Keratinocyte (primary cell): ENCODE data around the gene ARL17B. TPM values are rescaled to one million over a fixed set of nuclear protein-coding genes. Genes with fewer than 3 reads are reported as not detected.
A peak's percentile ranks its signal among the peaks of the same experiment; 100 is the strongest.
"Not testable (repeated sequence)": the region's sequence is repeated elsewhere in the genome, so short reads cannot be mapped to it uniquely, and the experiment has no call there.

Source experiments
- DNase-seq: peaks from one replicate; pipeline ENCODE4 v3.0.0-alpha.2; 2011; ENCODE audit warnings: low read depth, missing footprints, low spot score
- FAIRE-seq: peaks from 2 replicates; lab custom pipeline; 2011; peaks lifted over from hg19 to GRCh38; lab: Jason Lieb, UNC
- H2AFZ ChIP-seq: 2 replicates; pipeline ENCODE4 v1.6.0; 2012; ENCODE audit warnings: low read length, control low read depth, inconsistent platforms; ENCODE audit not compliant: control insufficient read depth
- H3K27ac ChIP-seq: 2 replicates; pipeline ENCODE4 v1.5.1; 2011; ENCODE audit warnings: low read length; ENCODE audit not compliant: control insufficient read depth, insufficient read depth
- H3K27me3 ChIP-seq: 3 replicates; pipeline ENCODE4 v1.6.0; 2011; ENCODE audit warnings: low read length; ENCODE audit not compliant: control insufficient read depth, insufficient read depth; ENCODE audit errors: extremely low read depth
- H3K36me3 ChIP-seq, 2 experiments: 2 replicates in 1 of 2; 3 replicates in 1 of 2; pipeline ENCODE4 v1.5.1; 2011; ENCODE audit warnings: low read length in 2 of 2, mild to moderate bottlenecking in 1 of 2; ENCODE audit not compliant: control insufficient read depth in 2 of 2, insufficient read depth in 2 of 2; ENCODE audit errors: extremely low read depth in 1 of 2
- H3K4me1 ChIP-seq: 3 replicates; pipeline ENCODE4 v1.5.1; 2011; ENCODE audit warnings: low read length; ENCODE audit not compliant: control insufficient read depth, insufficient read depth; ENCODE audit errors: extremely low read depth
- H3K4me2 ChIP-seq: 3 replicates; pipeline ENCODE4 v1.6.0; 2011; ENCODE audit warnings: low read depth, low read length; ENCODE audit not compliant: control insufficient read depth, insufficient read depth; ENCODE audit errors: extremely low read depth
- H3K4me3 ChIP-seq, 3 experiments: fragments of 200-600 bp in 1 of 3; sonication (generic) in 1 of 3; 2 replicates in 2 of 3; 3 replicates in 1 of 3; pipeline ENCODE4 v1.5.1; 2011 to 2016; ENCODE audit warnings: low read length in 3 of 3, mild to moderate bottlenecking in 3 of 3, control low read depth in 2 of 3, inconsistent platforms in 1 of 3, low read depth in 1 of 3, mixed read lengths in 1 of 3, mixed run types in 1 of 3, moderate library complexity in 1 of 3; ENCODE audit not compliant: control insufficient read depth in 2 of 3, insufficient read depth in 2 of 3; ENCODE audit errors: extremely low read depth in 1 of 3
- H3K79me2 ChIP-seq: 2 replicates; pipeline ENCODE4 v1.6.0; 2012; ENCODE audit warnings: low read length; ENCODE audit not compliant: control insufficient read depth, insufficient read depth
- H3K9ac ChIP-seq: 3 replicates; pipeline ENCODE4 v1.6.0; 2011; ENCODE audit warnings: low read length; ENCODE audit not compliant: control insufficient read depth, insufficient read depth; ENCODE audit errors: extremely low read depth
- H3K9me1 ChIP-seq: 3 replicates; pipeline ENCODE4 v1.6.0; 2011; ENCODE audit warnings: low read length; ENCODE audit not compliant: control insufficient read depth, insufficient read depth; ENCODE audit errors: extremely low read depth
- H3K9me3 ChIP-seq: 2 replicates; pipeline ENCODE4 v1.5.1; 2012; ENCODE audit warnings: low read depth, low read length; ENCODE audit not compliant: control insufficient read depth
- H4K20me1 ChIP-seq: 3 replicates; pipeline ENCODE4 v1.6.0; 2011; ENCODE audit warnings: low read length; ENCODE audit not compliant: control insufficient read depth, insufficient read depth; ENCODE audit errors: extremely low read depth
- EZH2 ChIP-seq: IDR thresholded peaks from one replicate; pipeline ENCODE4 v1.6.1; 2012; ENCODE audit warnings: inconsistent platforms, mild to moderate bottlenecking, low read length, moderate library complexity
- dilution Hi-C: fragments of 300-500 bp; cut with MboI; formaldehyde crosslinking; loops from one replicate; pipeline ENCODE4 v1.7.0; 2020; ENCODE audit warnings: low sequenced_read_pairs; ENCODE audit not compliant: extremely low pct_ligation_motif_present
- polyA plus RNA-seq, 5 experiments: library from polyadenylated mRNA; depleted of rRNA in 3 of 5; stranded (reverse) in 3 of 5; stranded (forward) in 1 of 5; unstranded in 1 of 5; fragments of >200 nt; gene quantifications; 1 replicate in 1 of 5; 2 replicates in 3 of 5; 3 replicates in 1 of 5; pipeline versions ENCODE4 v1.2.1 to v1.2.3, GENCODE V29; 2011 to 2012; ENCODE audit warnings: missing spikeins in 2 of 5, low read depth in 1 of 5, low replicate concordance in 1 of 5
- TF ChIP-seq, protein P1 (sequence below), 3 experiments: IDR thresholded peaks in 1 of 3; conservative IDR thresholded peaks in 1 of 3; optimal IDR thresholded peaks in 1 of 3; 2 replicates in 2 of 3; 3 replicates in 1 of 3; pipeline versions ENCODE3 to v1.5.1; 2011; ENCODE audit warnings: low read length in 3 of 3, mild to moderate bottlenecking in 3 of 3, moderate library complexity in 2 of 3, control low read depth in 1 of 3, inconsistent platforms in 1 of 3; ENCODE audit not compliant: insufficient read depth in 2 of 3; ENCODE audit errors: extremely low read depth in 1 of 3

ARL17B gene
- polyA plus RNA-seq, 1 donor (not counting 4 experiments of a cell fraction or from before 2014, with no cell fraction given) = 9.7 TPM

- no peak for FAIRE-seq
- DNase-seq = no peak
- no peaks in the 10 kb centered on the region for H3K9me1 ChIP-seq
- no peaks in the 10 kb centered on the region for H3K9me3 ChIP-seq
- H3K27ac ChIP-seq = peak overlapping the region; percentile 40
- peak overlapping the region; percentile 72 to 79 (median 73) for H3K4me3 ChIP-seq
- H2AFZ ChIP-seq = peak overlapping the region; percentile 96
- peak overlapping the region; percentile 80 for H3K9ac ChIP-seq
- peak overlapping the region; percentile 88 for H3K4me2 ChIP-seq
- no peaks in the 10 kb centered on the region for H3K36me3 ChIP-seq
- no peak for TF ChIP-seq EZH2
- TF ChIP-seq, protein P1, sequence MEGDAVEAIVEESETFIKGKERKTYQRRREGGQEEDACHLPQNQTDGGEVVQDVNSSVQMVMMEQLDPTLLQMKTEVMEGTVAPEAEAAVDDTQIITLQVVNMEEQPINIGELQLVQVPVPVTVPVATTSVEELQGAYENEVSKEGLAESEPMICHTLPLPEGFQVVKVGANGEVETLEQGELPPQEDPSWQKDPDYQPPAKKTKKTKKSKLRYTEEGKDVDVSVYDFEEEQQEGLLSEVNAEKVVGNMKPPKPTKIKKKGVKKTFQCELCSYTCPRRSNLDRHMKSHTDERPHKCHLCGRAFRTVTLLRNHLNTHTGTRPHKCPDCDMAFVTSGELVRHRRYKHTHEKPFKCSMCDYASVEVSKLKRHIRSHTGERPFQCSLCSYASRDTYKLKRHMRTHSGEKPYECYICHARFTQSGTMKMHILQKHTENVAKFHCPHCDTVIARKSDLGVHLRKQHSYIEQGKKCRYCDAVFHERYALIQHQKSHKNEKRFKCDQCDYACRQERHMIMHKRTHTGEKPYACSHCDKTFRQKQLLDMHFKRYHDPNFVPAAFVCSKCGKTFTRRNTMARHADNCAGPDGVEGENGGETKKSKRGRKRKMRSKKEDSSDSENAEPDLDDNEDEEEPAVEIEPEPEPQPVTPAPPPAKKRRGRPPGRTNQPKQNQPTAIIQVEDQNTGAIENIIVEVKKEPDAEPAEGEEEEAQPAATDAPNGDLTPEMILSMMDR (optimal IDR thresholded peaks at IDR 0.05 in 1 of 3, IDR thresholded peaks at IDR 0.05 in 1 of 3, conservative IDR thresholded peaks at IDR 0.05 in 1 of 3; ENCODE audit: extremely low read depth in 1 of 3, insufficient read depth in 2 of 3, low read length in 3 of 3) = no peak
- dilution Hi-C loops = no loop called here
- H3K4me1 ChIP-seq = peaks cover 23% of the 10 kb centered on the region
- peaks cover 18% of the 10 kb centered on the region for H3K27me3 ChIP-seq
- H3K79me2 ChIP-seq = no peaks in the 10 kb centered on the region
- H4K20me1 ChIP-seq = no peaks in the 10 kb centered on the region
Observed at GRCh38 chr17:46266656-46267544, 94.7 kb downstream of the ARL17B start.

DNA sequence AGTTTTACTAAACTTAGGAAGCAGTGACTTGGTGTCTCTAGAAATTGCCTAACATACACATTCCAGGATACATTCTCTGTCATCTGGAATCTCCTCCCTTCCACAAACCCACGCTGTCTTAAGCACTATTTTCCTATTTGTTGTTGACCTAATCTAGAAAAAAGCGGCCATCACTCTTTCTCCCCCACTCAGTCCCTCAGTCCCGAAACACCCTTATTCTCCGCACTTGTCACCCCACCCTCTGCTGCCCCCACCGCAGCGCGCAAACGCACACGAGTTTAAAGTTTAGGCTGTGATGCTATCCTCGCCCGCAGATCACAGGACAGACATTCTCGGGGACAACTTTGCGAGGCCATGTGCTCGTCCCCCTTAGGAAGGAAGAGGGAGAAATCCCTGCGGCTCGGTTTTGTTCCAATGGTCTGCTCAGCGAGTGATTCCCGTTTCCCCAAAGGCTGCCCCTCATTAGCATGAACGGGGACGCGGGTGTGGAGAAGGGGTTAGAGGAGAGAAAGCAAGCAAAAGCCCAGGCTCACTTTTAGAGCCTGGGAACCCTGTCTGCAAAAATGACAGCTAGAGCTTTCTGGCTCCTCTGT is 95.4 kb downstream of the ARL17B start:
- H3K9me3 ChIP-seq, FAIRE-seq, H3K36me3 ChIP-seq, H4K20me1 ChIP-seq, DNase-seq, H3K79me2 ChIP-seq, dilution Hi-C loops, H3K9me1 ChIP-seq: not testable (repeated sequence)
- TF ChIP-seq EZH2 = peak; percentile 57
- H3K9ac ChIP-seq = peak overlapping the region; percentile 77
- peak overlapping the region; percentile 72 for H2AFZ ChIP-seq
- H3K4me2 ChIP-seq = peak overlapping the region; percentile 88
- H3K27ac ChIP-seq = peak overlapping the region; percentile 40
- peak overlapping the region in 2 of 3 experiments; percentile 62 to 67 for H3K4me3 ChIP-seq
- peaks cover 23% of the 10 kb centered on the region for H3K4me1 ChIP-seq
- H3K27me3 ChIP-seq = peaks cover 18% of the 10 kb centered on the region
